ELF-1 (cell line): ENCODE data around the gene TELO2.

Experiments used
- DNase-seq: peaks from one replicate; pipeline ENCODE4 v3.0.0-alpha.2; 2016; ENCODE audit warnings: low read depth, low spot score

TELO2 gene

DNA sequence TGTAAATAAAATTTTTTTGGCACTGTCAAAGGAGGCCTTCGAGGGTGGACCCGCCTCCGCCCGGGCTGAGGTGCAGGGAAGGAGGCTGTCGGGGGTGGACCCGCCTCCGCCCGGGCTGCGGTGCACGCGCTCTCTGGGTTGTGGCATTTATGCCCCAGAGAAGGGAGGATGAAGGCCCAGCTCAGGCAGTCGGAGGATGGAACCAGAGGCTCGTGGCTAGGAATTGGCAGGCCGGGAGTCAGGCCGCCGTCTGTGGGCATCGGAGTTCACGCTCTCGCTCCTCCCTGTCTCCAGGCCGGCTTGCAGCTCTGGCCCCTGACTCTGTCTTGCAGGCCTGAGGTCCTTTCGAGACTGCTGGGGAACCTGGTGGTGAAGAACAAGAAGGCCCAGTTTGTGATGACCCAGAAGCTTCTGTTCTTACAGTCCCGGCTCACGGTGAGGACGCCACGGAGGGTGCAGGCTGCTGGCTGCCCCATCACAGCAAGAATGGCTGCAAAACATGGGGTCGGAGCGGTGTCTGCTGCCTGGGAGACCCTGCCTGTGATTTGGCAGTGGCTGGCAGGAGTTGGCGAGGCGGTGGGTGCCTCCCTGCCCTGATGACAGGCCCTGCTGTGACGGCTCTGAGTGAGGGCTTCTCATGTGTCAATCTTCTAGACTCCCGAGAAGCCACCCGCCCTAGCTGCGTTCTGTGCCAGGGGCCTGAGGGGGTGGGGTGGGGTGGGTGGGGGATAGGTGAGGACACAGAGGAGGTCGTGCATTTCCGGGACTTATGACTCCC, 5.9 kb downstream of the TELO2 start:
- no peak for DNase-seq

DNA sequence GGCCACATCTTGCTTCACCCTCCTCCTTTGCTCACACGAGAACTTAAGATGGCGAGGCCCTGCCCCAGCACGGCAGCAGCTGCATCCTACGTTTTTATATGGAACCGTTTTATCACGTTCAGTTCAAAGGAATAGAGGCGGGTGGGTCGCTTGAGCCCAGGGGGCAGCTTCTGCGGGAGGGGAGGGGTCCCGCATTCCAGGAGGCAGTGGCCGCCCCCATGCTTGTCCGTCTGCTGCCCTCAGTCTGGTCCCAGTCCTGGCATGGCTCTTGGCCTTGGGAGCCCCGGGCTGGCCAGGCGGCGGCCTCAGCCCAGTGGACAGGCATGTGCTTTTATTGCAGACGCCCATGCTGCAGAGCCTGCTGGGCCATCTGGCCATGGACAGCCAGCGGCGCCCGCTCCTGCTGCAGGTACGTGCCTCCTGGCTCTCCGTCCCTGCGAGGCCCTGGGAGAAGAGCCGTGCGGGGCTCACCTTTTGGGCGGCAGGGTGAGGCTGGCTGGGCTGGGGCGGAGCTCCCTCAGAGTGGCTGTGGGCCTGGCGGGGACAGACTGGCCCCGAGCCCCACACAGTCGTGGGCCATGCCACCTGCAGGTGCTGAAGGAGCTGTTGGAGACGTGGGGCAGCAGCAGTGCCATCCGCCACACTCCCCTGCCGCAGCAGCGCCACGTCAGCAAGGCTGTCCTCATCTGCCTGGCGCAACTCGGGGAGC, 6.8 kb downstream of the TELO2 start:
- no peak for DNase-seq

DNA sequence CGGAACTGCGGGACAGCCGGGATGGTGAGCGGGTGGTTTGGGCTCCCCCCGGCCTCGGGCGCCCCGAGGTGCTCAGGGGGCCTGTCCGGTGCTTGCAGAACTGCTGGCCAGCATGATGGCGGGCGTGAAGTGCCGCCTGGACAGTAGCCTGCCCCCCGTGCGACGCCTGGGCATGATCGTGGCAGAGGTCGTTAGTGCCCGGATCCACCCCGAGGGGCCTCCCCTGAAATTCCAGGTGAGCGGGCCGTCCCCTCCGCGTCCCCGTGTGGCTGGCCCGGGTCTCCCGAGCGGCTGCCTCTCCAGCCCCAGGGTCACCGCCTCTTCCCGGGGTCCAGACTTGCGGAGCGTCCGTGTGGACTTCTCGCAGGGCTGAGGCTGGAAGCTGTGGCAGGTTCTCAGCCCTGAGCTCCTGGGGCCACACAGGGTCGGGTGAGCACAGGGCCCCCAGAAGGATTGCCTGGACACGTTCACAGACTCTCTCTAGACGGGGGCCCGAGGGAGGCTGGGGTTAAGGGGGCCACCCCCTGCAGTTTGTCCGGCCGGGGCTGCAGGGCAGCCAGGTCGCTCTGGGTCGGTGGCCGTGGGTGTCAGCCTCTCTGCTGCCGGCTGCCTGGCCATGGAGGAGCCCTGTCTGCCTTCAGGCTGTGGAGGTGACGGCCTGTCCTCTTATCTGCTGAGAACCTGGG, 7.4 kb downstream of the TELO2 start:
- DNase-seq = no peak

DNA sequence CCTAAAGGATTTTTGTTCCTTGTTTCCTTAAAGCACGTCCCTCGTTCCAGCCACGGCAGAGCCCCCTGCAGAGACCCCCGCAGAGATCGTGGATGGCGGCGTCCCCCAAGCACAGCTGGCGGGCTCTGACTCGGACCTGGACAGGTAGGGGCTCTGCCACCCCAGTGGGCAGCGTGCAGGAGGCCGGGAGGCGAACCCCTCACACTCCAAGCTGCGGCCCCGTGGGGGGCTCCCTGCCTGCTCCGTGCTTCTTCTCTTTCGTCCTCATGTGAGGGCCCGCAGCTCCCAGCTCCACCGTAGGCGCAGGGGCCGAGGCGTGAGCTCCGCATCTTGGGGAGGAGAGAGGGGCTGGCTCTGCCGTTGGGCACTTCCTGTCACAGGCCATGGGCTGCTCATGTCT, 8.5 kb downstream of the TELO2 start:
- no peak for DNase-seq

DNA sequence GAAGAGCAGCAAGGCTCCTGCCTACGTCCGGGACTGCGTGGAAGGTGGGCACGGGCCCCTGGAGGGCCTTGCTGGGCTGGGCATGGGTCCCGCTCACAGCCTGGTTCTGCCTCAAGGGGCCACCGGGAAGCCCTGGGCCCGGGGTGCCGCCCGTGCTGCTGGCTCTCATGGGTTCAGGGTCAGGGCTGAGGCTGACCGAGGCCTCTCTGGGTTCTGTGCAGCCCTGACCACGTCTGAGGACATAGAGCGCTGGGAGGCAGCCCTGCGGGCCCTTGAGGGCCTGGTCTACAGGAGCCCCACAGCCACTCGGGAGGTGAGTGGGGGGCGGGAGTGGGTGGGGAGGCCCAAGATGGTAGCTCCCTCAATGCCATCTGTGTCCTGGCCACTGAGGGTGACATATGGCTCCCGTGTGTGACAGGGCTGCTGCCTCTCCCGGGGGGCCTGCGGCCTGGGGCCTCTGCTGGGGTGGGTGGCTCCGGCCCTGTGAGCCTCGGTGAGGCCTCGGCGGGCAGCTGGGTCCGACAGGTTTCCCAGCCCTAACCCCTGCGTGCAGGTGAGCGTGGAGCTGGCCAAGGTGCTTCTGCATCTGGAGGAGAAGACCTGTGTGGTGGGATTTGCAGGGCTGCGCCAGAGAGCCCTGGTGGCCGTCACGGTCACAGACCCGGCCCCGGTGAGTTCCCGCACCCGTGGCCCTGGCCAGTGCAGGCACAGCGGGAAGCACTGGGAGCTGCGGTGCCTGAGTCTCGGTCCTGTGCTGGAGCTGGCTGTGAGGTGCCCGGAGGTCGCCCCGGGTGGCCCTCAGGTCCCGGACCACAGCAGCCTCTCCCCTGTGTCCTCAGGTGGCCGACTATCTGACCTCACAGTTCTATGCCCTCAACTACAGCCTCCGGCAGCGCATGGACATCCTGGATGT, 9.2 kb downstream of the TELO2 start:
- no peak for DNase-seq

DNA sequence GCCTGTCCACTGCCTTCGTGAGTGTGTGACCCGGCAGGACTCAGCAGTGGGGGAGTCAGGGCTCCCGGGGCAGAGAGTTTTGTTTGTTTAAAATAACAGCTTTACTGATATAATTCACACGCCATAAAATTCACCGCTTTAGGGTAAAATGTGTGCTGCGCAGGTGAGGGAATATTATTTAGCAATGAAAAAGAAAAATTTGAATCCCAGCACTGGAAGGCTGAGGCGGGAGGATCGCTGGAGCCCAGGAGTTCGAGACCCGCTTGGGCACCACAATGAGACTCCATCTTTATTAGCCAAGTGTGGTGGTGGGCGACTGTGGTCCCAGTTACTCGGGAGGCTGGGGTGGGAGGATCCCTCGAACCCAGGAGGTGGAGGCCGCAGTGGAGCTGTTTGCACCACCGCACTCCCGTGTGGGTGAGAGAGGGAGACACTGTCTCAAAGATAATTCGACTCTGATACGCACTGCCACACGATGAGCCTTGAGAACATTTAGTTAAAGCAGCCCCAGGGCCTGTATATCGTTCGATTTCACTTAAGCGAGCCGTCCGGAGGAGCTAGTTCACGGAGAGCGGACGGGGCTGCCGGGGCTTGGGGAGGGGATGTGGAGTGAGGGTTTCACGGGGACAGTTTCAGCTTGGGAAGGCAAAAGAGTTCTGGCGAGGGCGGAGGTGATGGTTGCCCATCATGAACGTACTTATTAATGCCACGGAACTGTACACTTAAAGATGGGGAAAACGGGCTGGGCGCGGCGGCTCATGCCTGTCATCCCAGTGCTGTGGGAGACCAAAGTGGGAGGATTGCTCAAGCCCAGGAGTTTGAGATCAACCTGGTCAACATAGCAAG, 10.2 kb downstream of the TELO2 start:
- no peak for DNase-seq

DNA sequence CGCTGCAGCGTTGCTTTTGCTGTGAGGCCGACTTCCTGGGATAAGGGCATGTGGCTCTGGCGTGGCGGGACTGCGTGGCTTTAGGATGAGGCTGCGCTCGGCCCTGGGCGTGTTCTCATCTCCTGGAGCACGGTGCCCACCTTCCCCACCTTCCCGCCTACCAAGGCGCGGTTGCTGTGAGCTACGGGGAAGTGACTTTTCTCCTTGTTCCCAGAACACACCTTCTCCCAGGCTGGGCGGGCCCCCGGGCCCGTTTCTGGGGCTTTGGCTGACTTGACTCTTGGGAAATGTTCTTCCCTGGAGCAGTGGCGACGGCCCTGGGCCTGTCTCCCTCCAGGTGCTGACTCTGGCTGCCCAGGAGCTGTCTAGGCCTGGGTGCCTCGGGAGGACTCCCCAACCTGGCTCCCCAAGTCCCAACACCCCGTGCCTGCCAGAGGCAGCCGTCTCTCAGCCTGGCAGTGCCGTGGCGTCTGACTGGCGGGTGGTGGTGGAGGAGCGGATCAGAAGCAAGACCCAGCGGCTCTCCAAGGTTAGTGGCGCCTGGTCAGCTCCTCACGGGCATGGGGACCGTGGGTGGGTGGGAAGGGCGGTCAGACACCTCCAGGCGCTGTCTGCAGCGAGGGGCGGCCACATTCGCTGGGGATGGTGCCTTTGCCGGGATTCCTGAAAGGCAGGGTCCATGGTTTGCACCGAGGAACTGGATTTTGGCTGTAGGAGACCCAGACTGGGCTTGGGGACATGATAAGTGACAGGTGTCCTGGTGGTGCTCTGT, 12.1 kb downstream of the TELO2 start:
- DNase-seq = no peak

DNA sequence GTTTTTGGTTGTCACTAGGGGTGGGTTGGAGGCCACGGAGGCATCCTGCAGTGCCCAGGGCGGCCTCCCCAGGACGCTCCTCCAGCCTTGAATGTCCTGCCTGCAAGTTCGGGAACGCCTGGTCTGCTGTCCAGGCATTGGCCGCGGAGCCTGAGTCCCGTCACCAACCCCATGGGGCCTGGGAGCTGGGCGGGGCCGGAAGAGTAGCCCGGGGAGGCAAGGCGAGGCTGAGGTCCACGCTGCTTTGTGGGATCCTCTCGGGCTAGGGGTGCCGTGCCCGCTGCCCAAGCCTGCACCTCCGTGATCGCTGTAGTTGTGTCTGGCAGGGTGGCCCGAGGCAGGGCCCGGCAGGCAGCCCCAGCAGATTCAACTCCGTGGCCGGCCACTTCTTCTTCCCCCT, 12.8 kb downstream of the TELO2 start:
- no peak for DNase-seq

DNA sequence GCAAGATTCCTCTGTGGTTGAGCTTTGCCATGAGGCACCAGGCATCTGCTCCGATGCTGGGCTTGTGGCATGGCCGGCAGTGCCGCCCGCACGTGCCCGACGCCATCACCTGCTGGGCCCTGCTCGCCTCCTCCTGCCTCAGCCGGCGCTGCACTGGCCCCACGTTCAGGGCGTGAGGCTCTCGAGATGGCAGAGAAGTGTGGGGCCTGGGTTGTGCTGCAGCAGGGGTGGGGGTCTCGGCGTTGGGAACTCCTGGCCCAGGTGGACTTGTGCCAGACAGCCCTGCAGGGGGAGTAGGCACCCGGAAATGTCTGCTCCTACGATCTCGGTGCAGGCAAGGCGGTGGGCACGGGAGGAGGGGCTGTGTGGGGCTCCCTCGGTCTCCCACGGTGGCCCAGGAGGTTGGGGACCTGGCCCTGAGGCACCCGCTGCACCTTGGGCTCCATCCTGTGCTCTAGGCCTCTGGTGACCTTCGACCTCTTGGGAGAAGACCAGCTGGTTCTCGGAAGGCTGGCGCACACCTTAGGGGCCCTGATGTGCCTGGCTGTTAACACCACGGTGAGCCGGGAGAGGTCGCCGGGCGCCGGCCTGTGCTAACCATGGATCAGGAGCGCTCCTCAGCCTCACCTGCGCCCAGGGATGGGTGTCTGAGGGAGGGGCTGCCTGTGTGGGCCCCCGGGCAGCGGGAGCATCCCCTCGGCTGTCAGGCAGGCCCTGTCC, 13.5 kb downstream of the TELO2 start:
- DNase-seq = no peak

DNA sequence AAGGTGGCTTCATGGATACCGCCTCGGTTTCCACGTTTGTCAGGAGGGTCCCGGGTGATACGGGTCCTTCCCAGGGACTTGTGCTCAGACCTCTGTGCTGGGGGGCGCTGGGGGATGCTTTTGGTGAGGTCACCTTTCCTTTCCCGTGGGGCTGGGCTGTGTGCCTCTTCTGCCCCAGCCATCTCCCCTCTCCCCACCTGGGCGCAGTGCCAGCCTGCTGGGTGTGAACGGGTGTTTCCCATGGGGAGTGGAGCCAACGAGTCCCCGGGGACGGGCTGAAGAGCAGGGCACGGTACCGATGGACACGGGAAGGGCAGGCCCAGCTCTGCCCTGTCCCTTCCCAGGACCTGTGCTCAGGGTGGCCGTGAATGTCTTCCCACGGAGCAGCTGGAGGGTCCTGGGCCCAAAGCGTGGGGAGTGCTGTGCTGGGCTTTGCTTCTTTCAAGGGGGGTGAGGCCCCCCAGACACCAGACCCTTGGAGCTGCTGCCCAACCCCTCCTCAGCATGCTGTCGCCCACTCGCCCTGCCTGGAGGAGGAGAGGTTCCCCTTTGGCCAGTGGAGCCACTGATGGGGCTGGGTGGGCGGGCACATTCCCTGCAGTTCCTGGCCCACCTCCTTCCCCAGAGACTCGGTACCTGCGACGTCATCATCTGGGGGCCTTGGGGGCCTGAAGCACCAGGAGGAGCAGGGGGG, 15.5 kb downstream of the TELO2 start:
- DNase-seq = no peak

DNA sequence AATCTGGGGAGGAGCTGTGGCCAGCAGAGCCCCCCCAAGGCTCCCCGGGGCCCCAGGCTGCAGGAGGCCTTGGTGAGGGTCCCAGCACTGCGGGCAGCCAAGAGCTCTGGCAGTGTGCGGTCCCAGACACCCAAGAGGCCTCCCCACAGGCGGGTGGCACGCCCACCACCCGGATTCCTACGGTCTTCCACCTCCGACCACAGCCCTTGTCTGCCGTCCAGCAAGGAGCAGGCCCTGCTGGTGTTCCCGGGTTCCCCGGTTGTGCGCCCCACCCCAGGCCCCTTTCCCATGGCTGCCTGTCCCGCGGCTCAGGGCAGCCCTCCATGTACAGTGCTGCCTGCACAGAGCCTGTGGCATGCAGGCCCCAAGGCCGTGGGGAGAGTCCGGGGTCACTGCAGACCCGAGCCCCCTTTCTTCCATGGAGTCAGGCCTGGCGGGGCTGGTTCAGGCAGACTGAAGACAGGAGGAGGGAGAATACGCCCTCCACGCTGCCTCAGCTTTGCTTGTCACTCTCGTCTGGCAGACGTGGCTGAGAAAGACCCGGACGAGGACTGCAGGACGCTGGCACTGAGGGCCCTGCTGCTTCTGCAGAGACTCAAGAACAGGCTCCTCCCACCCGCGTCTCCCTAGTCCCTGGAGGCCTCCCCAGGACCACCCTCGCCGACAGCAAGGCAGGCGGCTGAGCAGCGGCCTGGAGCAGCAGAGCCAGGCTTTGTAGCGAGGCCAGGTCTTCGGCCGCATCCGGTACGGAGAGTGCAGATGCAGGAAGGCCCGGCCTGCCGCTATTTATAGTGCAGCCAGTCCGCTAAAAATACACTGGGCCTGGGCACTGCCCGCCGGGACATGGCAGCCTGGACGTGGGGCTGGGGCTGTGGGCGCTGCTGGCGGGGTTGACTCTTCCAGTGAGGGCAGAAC, 16.4 kb downstream of the TELO2 start:
- no peak for DNase-seq

DNA sequence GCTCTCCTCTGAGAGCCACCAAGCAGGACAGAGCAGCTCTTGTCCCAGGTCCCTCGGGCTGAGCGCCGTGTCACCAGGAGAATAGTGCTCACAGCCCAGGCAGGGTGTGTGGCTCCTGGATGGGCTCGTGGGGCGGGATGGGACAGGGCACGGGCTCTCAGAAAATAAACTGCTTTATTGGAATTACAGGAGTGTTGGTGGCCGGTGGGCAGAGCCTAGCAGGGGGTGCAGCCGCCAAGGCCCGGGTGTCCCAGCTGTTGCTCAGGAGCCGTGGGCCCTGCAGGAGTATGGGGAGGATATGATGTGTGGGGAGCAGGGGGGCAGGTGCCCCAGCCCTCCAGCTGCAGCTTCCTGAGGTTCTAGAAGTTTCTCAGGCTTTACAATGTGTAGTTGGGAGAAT, 17.1 kb downstream of the TELO2 start:
- DNase-seq = no peak

DNA sequence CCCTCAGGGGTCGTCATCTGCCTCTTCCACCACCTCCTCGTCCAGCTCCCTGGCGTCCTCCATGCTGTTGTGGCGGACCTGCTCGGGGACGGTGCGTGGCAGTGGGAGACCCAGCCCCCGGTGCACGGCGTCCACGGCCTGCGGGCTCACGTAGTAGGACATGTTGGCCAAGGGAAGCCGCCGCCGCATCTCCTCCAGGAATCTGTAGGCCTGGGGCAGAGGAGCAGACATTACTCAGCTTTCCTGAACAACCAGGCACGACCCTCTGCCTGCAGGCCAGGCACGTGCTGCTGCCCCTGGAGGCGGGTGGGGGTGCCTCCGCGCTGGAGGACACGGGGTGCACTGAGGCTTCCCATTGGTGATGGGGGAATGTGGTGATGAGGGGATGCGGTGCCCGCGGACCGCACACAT, 17.8 kb downstream of the TELO2 start:
- DNase-seq = no peak

DNA sequence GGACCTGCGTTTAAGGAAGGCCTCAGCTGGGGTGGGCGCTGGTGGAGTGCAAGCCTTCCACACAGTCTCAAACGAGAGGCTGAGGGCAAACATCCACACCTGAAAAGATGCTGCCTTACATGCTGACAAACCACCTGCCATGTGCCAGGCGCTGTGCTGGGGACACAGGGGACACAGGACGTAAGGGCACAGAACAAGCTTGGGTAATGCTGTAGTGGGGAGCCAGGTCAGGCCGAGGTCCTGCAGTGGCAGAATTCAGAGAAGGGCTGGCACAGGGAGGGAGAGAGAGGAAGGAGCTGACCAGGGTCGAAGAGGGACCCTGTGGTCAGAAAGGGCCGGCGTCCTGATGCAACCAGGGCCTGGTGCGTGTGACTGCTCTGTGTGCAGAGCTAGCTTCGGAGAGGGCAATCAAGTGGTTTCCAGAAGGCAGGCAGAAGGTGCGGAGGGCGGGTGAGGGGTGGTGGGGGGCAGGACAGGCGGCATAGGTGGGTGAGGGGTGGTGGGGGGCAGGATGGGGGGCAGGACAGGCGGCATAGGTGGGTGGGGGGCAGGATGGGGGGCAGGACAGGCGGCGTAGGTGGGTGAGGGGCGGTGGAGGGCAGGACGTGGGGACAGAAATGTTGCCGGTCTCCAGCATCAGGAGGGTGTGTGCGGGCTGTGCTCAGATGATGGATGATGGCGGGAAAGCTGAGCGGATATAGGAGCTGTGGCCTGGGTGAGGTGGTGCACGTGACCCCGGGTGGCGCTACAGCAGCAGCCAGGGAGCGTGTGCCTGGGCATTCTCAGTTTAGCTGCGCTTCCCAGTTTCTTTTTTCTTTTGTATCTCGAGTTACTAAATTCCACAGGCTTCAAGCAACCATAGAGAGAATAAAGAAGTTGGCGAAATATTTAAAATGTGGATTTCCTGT, 18.8 kb downstream of the TELO2 start:
- no peak for DNase-seq

DNA sequence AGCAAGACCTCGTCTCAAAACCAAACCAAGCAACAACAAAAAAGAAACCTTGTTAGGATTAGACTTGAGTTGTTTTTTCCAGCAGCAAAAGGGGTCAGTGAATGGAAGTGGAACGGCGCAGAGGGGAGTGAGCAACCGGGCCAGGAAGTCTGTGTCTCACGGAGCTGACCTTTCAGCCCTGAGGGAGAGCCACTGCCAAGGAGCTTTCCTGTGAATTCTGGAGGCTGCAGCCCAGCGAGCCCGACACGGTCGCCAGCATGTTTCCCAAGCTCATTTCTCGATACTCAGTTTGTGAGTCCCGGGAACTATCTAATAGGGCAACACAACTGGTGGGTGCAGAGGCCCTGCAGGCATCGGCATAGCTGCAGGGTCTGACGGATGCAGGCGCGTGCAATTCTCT, 19.6 kb downstream of the TELO2 start:
- DNase-seq = no peak

DNA sequence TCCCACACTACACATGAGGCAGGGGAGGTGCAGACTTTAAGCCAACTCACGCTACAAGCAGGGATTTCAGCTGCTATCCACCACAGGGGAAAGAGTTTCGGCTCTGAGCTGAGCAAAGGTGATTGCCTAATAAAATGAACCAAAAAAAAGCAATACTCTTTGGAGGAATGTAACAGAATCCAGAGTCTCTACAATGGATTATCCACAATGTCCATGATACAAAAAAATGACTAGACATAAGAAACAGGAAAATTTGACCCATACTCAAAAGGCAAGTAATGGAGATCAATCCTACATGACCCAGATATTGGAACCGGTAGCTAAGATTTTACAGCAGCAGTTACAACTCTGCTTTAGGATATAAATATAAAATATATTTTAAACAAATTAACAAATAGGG, 21.3 kb downstream of the TELO2 start:
- DNase-seq = no peak
